Spleen (tissue), 7 donors: Measurements from ENCODE around the gene CCR1.

ENCODE experiments used
- POLR2A ChIP-seq, 3 donors: fragments of 450-650 bp; IDR thresholded peaks; one replicate each; pipeline ENCODE4 v1.5.1; 2017; ENCODE audit warnings: antibody characterized with exemption in 3 of 3, mild to moderate bottlenecking in 1 of 3
- TF ChIP-seq, protein P1 (sequence below), 11 experiments: fragments of 200-600 bp in 7 of 11; fragments of 450-650 bp in 4 of 11; sonication (generic) in 4 of 11; IDR thresholded peaks in 8 of 11; conservative IDR thresholded peaks in 3 of 11; 1 replicate in 7 of 11; 2 replicates in 4 of 11; pipeline versions ENCODE4 v1.4.0 to v1.8.0; 2016 to 2021; ENCODE audit warnings: antibody characterized with exemption in 11 of 11, inconsistent platforms in 4 of 11, mild to moderate bottlenecking in 1 of 11
- donor health status: DM: no; HTN: no; CAD: no; lungs with moderate emphysema.
- donor health status: DM: no; HTN: no; CAD: no.
- donor health status: DM: no; HTN: no; CAD: no.

DNA sequence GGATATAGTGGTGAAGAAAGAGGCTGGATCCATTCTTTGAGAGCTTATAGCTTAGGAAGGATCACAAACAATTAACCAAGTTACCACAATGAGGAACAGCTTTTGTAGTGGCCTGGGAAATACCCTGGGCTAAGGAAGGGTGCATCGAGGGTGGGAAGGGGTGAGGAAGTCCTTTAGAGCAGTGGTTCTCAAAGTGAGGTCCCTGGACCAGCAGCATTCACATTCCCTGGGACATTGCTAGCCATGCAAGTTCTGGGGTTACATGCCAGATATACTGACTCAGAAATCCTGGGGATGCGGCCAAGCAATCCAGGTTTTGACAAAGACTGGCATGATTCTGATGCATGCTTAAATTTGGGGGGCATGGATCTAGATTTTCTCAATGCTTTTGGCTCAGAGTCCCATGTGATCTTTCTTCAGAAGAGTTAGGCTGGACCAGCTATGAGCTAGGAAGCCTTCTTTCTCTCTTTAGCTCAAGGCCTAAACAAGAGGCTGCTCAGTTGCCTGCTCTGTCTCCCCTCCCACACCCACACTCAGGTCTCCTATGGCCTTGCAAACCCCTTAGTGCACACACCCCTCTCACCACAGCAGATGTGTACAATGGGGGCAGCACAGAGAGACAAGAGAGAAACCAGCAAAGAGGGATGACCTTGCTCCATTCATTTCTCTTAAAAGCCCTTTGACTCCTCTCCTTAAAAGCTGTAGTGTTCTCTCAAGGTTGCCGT, 1.8 kb upstream of the CCR1 start:
- no peak for TF ChIP-seq POLR2A (IDR thresholded peaks at IDR 0.05)
- TF ChIP-seq, protein P1, sequence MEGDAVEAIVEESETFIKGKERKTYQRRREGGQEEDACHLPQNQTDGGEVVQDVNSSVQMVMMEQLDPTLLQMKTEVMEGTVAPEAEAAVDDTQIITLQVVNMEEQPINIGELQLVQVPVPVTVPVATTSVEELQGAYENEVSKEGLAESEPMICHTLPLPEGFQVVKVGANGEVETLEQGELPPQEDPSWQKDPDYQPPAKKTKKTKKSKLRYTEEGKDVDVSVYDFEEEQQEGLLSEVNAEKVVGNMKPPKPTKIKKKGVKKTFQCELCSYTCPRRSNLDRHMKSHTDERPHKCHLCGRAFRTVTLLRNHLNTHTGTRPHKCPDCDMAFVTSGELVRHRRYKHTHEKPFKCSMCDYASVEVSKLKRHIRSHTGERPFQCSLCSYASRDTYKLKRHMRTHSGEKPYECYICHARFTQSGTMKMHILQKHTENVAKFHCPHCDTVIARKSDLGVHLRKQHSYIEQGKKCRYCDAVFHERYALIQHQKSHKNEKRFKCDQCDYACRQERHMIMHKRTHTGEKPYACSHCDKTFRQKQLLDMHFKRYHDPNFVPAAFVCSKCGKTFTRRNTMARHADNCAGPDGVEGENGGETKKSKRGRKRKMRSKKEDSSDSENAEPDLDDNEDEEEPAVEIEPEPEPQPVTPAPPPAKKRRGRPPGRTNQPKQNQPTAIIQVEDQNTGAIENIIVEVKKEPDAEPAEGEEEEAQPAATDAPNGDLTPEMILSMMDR (IDR thresholded peaks at IDR 0.05 in 8 of 11, conservative IDR thresholded peaks at IDR 0.05 in 3 of 11): no peak
